G401 (cell line): ENCODE data around the gene BST2. TPM values are rescaled to one million over a fixed set of nuclear protein-coding genes. Genes with fewer than 3 reads are reported as not detected.

Experiments used
- DNase-seq: peaks from one replicate; pipeline ENCODE4 v3.0.0-alpha.2; 2015; ENCODE audit warnings: low spot score
- in situ Hi-C: cut with HindIII; loops from 2 replicates; pipeline ENCODE4 v1.10.0; 2016; ENCODE audit warnings: low sequenced_read_pairs, mixed read lengths
- total RNA-seq: library from RNA; depleted of rRNA; stranded (reverse); fragments of >200 nt; shearing (Covaris generic); gene quantifications from 2 replicates; pipeline ENCODE4 v1.2.3, GENCODE V29; 2014; rRNA removed

BST2 gene, protein sequence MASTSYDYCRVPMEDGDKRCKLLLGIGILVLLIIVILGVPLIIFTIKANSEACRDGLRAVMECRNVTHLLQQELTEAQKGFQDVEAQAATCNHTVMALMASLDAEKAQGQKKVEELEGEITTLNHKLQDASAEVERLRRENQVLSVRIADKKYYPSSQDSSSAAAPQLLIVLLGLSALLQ
- 174 and 187 TPM in 2 replicates for total RNA-seq

DNA sequence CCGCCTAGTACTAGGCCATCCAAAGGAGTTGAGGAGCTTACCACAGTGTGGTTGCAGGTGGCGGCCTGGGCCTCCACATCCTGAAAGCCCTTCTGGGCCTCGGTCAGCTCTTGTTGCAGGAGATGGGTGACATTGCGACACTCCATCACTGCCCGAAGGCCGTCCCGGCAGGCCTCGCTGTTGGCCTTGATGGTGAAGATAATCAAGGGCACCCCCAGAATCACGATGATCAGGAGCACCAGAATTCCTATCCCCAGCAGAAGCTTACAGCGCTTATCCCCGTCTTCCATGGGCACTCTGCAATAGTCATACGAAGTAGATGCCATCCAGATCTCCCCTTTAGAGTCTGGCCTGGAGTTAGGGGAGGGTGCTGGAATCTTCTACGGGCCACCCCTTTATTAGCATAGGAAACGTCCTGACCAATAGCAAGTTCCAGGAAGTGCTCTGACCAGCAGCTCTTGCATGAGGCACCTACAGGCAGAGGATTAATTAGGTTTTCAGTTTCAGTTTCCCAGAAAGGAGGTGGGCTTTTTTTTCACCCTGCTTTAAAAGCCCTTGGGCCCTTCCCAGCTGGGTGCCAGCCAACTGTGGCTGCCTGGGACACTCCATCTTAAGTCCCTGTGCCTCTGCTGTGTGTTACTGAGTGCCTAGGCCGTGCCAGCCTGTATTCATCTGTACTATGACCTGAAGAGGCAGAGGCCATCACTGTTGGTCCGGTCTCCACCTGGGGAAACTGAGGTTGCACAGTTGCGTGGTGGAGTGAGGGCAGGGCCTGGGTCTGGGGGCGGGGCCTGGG is at the start of gene BST2:
Gene BST2, minus strand, starts transcription at position 381 of the 796 bp plus-strand sequence. Its CDS starts 55 bp downstream, at position 326.
- DNase-seq: peak; percentile 59
- in situ Hi-C loops: no loop called here

GRCh38 chr19:17454576-17455071 is 49.2 kb upstream of the BST2 start:
- DNase-seq: no peak
- in situ Hi-C loops: no loop called here

- in situ Hi-C loops: no loop called here
Observed at GRCh38 chr19:17451820-17452219, 46.4 kb upstream of the BST2 start.

DNA sequence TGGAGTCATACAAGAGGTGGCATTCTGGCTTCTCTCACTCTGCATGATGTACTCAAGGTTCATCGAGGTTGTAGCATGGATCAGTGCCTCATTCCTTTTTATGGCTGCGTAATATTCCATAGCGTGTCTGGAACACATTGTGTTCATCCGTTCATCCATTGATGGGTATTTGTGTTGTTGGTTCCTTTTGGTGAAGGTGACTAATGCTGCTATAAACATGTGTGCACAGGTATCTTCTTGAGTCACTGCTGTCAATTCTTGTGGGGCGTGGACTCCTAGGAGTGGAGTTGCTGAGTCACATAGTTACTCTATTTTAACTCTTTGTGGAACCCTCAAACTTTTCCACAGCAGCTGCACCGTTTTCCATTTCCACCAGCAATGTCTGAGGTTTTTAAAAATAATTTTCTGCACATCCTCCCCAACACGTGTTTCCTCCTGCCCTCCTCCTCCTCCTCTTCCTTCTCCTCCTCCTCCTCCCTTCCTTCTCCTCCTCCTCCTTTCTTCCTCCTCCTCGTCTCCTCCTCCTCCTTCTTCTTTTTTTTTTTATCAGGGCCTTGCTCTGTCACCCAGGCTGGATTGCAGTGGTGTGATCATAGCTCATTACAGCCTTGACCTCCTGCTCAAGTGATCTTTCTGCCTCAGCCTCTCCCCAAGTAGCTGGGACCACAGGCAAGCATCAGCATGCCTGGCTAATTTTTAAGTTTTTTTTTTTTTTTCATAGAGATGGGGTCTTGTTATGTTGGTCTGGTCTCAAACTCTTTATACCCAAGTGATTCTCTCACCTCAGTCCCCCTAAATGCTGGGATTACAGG is 45.0 kb upstream of the BST2 start:
- DNase-seq: no peak
- in situ Hi-C loops: no loop called here

More at GRCh38 chr19:17451820-17452219, 46.4 kb upstream of the BST2 start:
- DNase-seq: no peak

DNA sequence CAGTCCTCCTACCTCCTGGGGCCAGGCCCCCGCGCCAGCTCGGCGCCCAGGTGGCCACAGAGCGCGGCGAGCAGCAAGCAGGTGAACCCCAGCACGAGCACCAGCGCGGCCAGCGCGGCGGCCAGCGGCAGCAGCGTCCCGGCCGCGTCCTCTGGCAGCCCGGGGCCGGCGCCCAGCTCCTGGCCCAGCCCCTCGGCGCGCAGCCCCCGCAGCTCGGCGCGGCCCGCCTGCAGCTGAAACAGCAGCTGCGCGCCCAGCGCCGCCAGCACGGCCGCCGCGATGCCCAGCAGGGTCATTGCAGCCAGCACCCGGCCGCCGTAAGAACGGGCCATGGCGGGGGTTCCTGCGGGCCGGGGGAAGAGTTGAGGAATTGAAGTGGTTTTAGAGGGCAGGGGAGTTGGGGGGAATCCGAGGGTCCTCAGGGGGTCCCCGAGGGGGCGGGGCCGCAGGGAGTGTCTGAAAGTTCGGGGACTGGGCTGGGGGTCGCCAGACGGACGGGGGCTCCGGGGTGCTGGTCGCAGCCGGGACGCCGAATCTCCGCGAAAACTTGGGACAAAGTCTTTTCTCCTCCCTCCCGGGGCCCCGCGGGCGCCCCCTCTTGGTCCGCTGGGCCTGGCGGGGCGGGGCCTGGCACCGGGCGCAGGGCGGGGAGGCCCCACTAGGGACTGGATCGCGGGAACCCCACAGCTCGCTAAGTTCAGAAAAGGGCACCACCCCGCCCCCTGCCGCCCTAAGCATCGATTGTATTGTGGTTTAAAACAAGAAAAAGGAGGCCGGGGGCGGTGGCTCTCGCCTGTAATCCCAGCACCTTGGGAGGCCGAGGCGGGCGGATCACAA is 42.9 kb upstream of the BST2 start, which contains the start of gene TMEM221:
Gene TMEM221, minus strand, starts transcription at position 538 of the 837 bp plus-strand sequence. Its CDS starts 206 bp downstream, at position 332.
- DNase-seq: no peak
- in situ Hi-C loops: no loop called here

DNA sequence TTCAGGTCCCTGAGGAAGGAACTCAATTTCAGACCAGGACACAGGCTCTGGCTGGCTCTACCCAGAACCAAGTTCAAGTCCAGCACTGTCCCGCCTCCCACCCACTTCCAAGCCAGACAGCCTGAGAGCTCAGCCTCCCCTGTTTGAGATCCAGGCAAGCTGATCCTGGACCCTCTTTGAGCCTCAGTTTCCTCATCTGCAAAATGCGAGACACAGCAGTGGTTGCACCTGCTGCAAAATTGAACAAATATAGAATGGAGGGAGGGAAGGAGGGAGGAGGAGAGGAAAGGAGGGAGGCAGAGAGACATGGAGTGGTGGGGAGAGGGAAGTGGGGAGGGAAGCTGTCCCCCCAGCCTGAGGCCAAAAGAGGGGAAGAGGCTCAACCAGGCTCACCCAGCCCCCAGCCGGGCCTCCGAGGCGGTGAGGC is 42.3 kb upstream of the BST2 start:
- in situ Hi-C loops: no loop called here

DNA sequence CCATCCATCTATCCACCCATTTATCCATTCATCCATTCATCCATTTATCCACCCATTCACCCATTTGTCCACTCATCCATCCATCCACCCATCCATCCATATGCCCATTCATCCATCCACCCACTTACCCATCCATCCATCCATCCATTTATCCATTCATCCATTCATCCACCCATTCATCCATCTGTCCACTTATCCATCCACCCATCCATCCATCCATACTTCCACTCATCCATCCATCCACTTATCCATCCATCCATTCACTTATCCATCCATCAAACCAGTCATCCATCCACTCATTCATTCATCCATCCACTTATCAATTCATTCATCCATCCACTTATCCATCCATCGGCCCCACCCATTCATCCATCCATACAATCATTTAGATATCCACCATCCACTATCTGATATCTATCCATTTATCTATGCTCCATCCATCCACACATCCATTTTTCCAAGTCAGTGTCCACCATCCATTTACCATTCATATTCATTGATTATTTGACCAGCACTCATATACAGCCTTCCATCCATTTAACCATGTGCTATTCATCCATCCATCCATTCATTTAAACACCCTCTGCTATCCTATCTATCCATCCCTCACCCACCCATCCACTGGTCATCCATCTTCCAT is 40.2 kb upstream of the BST2 start:
- in situ Hi-C loops: no loop called here
- DNase-seq: no peak

More for the DNA sequence above, 42.3 kb upstream of the BST2 start:
- no peak for DNase-seq

DNA sequence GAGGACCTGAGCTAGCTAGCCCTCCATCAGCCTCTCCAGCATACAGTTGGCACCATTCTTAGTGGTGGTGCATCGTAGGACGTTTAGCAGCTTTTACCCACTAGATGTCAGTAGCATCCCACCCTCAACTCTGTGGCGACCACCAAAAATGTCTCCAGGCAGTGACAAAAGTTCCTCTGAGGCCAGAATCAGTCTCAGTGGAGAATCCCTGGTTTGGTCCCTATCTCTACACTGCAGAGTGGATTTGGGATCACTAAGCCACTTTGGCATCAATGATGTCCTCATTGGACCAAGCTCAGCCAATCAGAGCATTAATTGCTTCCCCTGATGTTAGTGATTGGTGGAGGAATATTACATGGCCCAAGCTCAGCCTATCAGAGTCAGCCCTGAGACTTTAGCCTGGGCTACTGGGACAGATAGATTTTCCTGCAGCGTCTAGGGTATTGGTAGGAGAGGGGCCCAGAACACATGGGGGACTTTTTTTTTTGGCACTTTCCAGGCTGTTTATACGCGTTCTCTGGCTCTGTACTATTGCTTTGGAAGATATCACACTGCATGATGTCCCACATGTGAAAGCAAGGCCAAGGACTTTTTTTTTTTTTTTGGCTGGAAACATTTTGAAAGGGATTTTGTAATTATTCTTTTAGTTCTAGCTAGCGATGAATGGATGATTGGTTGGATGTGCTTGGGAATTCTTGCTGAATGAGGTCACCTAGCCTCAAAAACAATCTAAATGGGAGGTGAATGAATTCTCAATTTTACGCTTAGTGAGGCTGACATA is 36.0 kb upstream of the BST2 start:
- peak; percentile 8 for DNase-seq
- in situ Hi-C loops: no loop called here

- in situ Hi-C loops: no loop called here
- no peak for DNase-seq
Observed at GRCh38 chr19:17436874-17437267, 31.4 kb upstream of the BST2 start.

GRCh38 chr19:17436094-17436873 is 30.9 kb upstream of the BST2 start:
- DNase-seq: no peak
- in situ Hi-C loops: no loop called here

- no peak for DNase-seq
- in situ Hi-C loops: no loop called here
Observed at GRCh38 chr19:17435218-17435617, 29.8 kb upstream of the BST2 start.

DNA sequence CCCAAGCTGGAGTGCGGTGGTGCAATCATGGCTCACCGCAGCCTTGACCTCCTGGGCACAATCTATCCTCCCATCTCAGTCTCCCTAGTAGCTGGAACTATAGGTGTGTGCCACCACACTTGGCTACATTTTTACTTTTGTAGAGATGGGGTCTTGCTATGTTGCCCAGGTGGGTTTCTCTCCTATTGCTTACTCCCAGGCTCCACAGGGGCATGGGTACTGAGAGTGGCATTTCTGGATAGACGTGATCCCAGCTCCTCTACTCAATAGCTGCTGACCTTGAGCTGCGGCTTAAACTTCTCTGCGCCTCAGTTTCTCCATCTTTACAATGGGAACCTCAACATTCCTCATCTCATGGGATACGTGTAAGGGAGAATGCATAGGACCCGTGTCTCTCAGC is 26.0 kb upstream of the BST2 start:
- in situ Hi-C loops: no loop called here
- DNase-seq: no peak

DNA sequence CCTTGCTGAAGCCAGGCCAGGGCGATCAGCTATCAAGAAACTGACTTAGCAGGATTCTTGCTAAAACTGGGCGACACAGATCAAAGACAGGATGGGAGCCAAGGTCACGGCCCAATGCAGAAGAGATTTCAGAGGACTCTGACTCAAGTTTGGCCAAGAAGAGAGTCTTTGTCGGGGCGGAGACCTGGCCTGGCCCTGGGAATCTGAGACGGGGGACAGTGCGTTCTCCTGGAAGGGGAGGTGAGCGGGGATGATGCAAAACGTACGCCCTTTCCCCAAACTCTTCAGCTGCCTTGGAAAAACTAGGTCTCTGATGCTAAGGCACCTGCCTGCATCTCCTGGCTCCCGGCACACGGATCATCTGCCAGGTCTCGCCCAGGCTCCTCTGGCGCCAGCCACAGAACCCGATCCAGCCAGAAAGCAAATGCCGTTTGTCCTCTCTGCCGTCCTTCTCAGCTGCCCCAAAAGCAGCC is 24.2 kb upstream of the BST2 start:
- peak; percentile 77 for DNase-seq
- in situ Hi-C loops: no loop called here

GRCh38 chr19:17424743-17425365 is 19.4 kb upstream of the BST2 start:
- peak; percentile 32 for DNase-seq
- in situ Hi-C loops: no loop called here

DNA sequence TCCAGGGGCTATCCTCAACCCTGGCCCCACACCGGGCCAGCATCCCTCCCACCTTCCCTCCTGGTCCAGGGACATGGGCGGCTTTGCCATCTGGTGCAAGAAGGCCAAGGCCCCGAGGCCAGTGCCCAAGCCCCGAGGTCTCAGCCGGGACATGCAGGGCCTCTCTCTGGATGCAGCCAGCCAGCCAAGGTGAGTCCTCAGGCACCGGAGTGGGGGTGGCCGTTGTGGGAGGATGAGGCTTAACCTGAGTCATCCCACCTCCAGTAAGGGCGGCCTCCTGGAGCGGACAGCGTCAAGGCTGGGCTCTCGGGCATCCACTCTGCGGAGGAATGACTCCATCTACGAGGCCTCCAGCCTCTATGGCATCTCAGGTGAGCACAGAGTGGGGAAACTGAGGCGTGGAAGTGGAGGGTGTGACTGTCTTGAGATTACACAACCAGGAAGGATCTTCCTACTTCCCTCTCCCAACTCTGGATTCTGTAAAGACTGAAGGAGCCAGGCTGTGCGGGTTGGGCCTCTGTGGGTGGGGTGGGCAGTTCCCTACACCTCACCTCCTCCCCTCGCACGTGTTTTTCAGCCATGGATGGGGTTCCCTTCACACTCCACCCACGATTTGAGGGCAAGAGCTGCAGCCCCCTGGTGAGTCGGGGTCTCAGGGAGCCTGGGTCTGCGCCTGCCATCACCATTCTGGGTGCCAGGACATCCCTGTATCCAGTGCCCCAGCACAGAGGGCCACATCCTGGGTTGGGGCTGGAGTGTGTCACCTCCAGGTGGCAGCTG is 18.2 kb upstream of the BST2 start:
- no peak for DNase-seq
- in situ Hi-C loops: no loop called here

DNA sequence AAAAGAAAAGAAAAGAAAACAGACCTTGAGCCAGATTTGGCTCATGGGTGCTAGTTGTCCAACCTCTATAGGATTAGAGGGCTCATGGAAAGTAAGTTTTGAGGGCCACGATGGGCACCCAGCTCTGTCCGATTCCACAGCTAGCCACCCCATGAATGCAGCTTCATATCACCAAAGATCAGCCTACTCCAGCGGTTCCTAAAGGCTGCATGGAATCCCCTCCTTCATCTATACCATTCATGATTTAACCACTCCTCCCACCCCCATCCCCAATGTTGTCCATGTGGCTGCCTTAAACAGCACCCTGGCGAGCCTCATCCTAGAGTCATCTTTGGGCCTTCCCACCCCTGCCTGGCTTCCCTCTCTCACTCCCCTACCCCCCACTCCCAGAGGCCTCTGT is 16.5 kb upstream of the BST2 start:
- in situ Hi-C loops: no loop called here

More for the DNA sequence above, 16.5 kb upstream of the BST2 start:
- no peak for DNase-seq
